Suprapubic skin (tissue), 4 donors: Measurements from ENCODE around the gene CWC27. TPM values are rescaled to one million over a fixed set of nuclear protein-coding genes. Genes with fewer than 3 reads are reported as not detected.
A peak's percentile ranks its signal among the peaks of the same experiment; 100 is the strongest.

Experiments used
- DNase-seq, 2 donors: peaks; one replicate each; pipeline ENCODE4 v3.0.0-alpha.2; 2019; ENCODE audit warnings: low spot score in 2 of 2
- H3K27ac ChIP-seq: fragments of 200-600 bp; sonication (generic); one replicate; pipeline ENCODE4 v1.5.1; 2019
- H3K27me3 ChIP-seq: fragments of 200-600 bp; sonication (generic); one replicate; pipeline ENCODE4 v1.5.1; 2019
- H3K36me3 ChIP-seq: fragments of 200-600 bp; sonication (generic); one replicate; pipeline ENCODE4 v1.5.1; 2019
- H3K4me1 ChIP-seq: fragments of 200-600 bp; sonication (generic); one replicate; pipeline ENCODE4 v1.5.1; 2019
- H3K4me3 ChIP-seq: fragments of 200-600 bp; sonication (generic); one replicate; pipeline ENCODE4 v1.5.1; 2019; ENCODE audit warnings: mild to moderate bottlenecking
- H3K9me3 ChIP-seq: fragments of 200-600 bp; sonication (generic); one replicate; pipeline ENCODE4 v1.5.1; 2019
- CTCF ChIP-seq, 2 donors: fragments of 200-600 bp in 1 of 2; fragments of 450-650 bp in 1 of 2; sonication (generic) in 1 of 2; IDR thresholded peaks; one replicate each; pipeline ENCODE4 v1.5.1; 2016 to 2019; ENCODE audit warnings: antibody characterized with exemption in 2 of 2, mild to moderate bottlenecking in 1 of 2, moderate library complexity in 1 of 2
- EP300 ChIP-seq: sonication (generic); formaldehyde crosslinking; IDR thresholded peaks from one replicate; pipeline ENCODE4 v1.6.1; 2017; ENCODE audit warnings: antibody characterized with exemption
- POLR2A ChIP-seq, 2 donors: fragments of 450-650 bp; IDR thresholded peaks; one replicate each; pipeline ENCODE4 v1.6.1; 2017; ENCODE audit warnings: antibody characterized with exemption in 2 of 2, mild to moderate bottlenecking in 2 of 2, moderate library complexity in 2 of 2
- POLR2AphosphoS5 ChIP-seq, 3 donors: sonication (generic); formaldehyde crosslinking; IDR thresholded peaks; one replicate each; pipeline ENCODE4 v1.6.1; 2017; ENCODE audit warnings: antibody characterized with exemption in 3 of 3
- WGBS: methylation state at CpG from one replicate; pipeline ENCODE4 v1.1.5; 2018; 5-methylcytosine and 5-hydroxymethylcytosine counted together
- total RNA-seq, 4 donors: library from RNA; depleted of rRNA; stranded (reverse); fragments of >200 nt; gene quantifications; one replicate each; pipeline ENCODE4 v1.1.0, GENCODE V29; 2016

The CWC27 gene
- total RNA-seq, 4 donors from 2014 or later, result 6.4 to 17.8 (median 13.0) TPM

- TF ChIP-seq CTCF (IDR thresholded peaks at IDR 0.05), result no peak
- TF ChIP-seq EP300, result no peak
- no peak for TF ChIP-seq POLR2A (IDR thresholded peaks at IDR 0.05)
- no peak for TF ChIP-seq POLR2AphosphoS5 (IDR thresholded peaks at IDR 0.05)
- H3K4me3 ChIP-seq, result no peak overlapping the region
- H3K4me1 ChIP-seq, result no peaks in the 10 kb centered on the region
- no peaks in the 10 kb centered on the region for H3K36me3 ChIP-seq
- DNase-seq, result no peak
- H3K27me3 ChIP-seq, result no peaks in the 10 kb centered on the region
- no peak overlapping the region for H3K27ac ChIP-seq
- no peaks in the 10 kb centered on the region for H3K9me3 ChIP-seq
- WGBS, result 91% methylated on average over 1 of the region's 1 CpG
Measured at GRCh38 chr5:65055938-65056337, 287.2 kb downstream of the CWC27 start.

GRCh38 chr5:65059681-65060598 is 291.2 kb downstream of the CWC27 start:
- no peak overlapping the region for H3K27ac ChIP-seq
- 89% methylated on average over 6 of the region's 6 CpGs for WGBS
- no peaks in the 10 kb centered on the region for H3K36me3 ChIP-seq
- H3K4me1 ChIP-seq, result peaks cover 8% of the 10 kb centered on the region
- DNase-seq, result no peak
- no peak overlapping the region for H3K4me3 ChIP-seq
- no peaks in the 10 kb centered on the region for H3K27me3 ChIP-seq
- no peaks in the 10 kb centered on the region for H3K9me3 ChIP-seq
- TF ChIP-seq EP300 (no peak), POLR2A (IDR thresholded peaks at IDR 0.05) (no peak)

- TF ChIP-seq EP300, result no peak
- no peak for TF ChIP-seq CTCF (IDR thresholded peaks at IDR 0.05)
- TF ChIP-seq POLR2AphosphoS5 (IDR thresholded peaks at IDR 0.05), result no peak
- no peak for TF ChIP-seq POLR2A (IDR thresholded peaks at IDR 0.05)
- WGBS, result 63% methylated on average over 9 of the region's 9 CpGs
- no peak overlapping the region for H3K27ac ChIP-seq
Measured at GRCh38 chr5:65061250-65061973, 292.7 kb downstream of the CWC27 start.

DNA sequence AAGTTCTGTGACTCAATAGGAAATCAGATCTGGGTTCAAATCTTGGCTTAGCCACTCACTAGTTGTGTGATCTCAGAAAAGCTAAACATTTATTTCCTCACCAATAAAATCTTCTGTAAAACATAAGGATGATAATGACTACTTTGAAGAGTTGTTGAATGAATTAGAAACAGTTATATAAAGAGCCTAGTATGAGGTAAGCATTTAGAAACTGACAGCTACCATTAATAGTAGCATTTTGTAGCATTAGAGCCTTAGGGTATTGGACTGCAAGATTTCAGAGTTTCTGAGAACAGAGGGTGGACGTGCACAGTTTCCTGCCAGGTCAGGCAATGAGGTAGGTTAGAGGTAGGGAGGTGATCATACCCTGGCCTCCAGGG is 293.2 kb downstream of the CWC27 start:
- WGBS, result 90% methylated on average over 1 of the region's 1 CpG
- Histone ChIP-seq H3K4me3 (no peak overlapping the region), H3K36me3 (no peaks in the 10 kb centered on the region), H3K9me3 (no peaks in the 10 kb centered on the region), H3K4me1 (peaks cover 18% of the 10 kb centered on the region), H3K27me3 (no peaks in the 10 kb centered on the region), H3K27ac (no peak overlapping the region)
- TF ChIP-seq CTCF (IDR thresholded peaks at IDR 0.05) (no peak), EP300 (no peak), POLR2A (IDR thresholded peaks at IDR 0.05) (no peak), POLR2AphosphoS5 (IDR thresholded peaks at IDR 0.05) (no peak)
- DNase-seq, result no peak

More at GRCh38 chr5:65061250-65061973, 292.7 kb downstream of the CWC27 start:
- H3K36me3 ChIP-seq, result no peaks in the 10 kb centered on the region
- DNase-seq, result no peak
- no peaks in the 10 kb centered on the region for H3K27me3 ChIP-seq
- H3K4me3 ChIP-seq, result no peak overlapping the region
- no peaks in the 10 kb centered on the region for H3K9me3 ChIP-seq
- peaks cover 13% of the 10 kb centered on the region for H3K4me1 ChIP-seq

- no peaks in the 10 kb centered on the region for H3K36me3 ChIP-seq
- WGBS, result 46% methylated on average over 6 of the region's 6 CpGs
- H3K4me1 ChIP-seq, result peaks cover 24% of the 10 kb centered on the region
- TF ChIP-seq POLR2AphosphoS5 (IDR thresholded peaks at IDR 0.05) (peak in 2 of 3 donors; percentile 39 to 68), CTCF (IDR thresholded peaks at IDR 0.05) (no peak)
- peak overlapping the region; percentile 77 for H3K27ac ChIP-seq
- peak in 1 of 2 donors; percentile 71 for DNase-seq
- H3K9me3 ChIP-seq, result no peaks in the 10 kb centered on the region
- no peak overlapping the region for H3K4me3 ChIP-seq
- H3K27me3 ChIP-seq, result no peaks in the 10 kb centered on the region
Measured at GRCh38 chr5:65062469-65063083, 293.8 kb downstream of the CWC27 start.
